ENCODE results near the gene LYRM1. TPM values are rescaled to one million over a fixed set of nuclear protein-coding genes. Genes with fewer than 3 reads are reported as not detected.
A peak's percentile ranks its signal among the peaks of the same experiment; 100 is the strongest.
"Not testable (repeated sequence)": the region's sequence is repeated elsewhere in the genome, so short reads cannot be mapped to it uniquely, and the experiment has no call there.

Gene LYRM1
- total RNA-seq, 1 donor from 2014 or later = 23.3 TPM

GRCh38 chr16:20862162-20862960 lies 38.2 kb upstream of the LYRM1 start:
- no peaks in the 10 kb centered on the region for H3K27me3 ChIP-seq (ENCODE audit: low read depth)
- peaks cover 32% of the 10 kb centered on the region for H3K36me3 ChIP-seq
- H3K4me3 ChIP-seq = no peak overlapping the region
- no peak for TF ChIP-seq CTCF (IDR thresholded peaks at IDR 0.05)
- no peak overlapping the region for H3K27ac ChIP-seq
- no peak for DNase-seq
- intact Hi-C loops (cut with DNase I) = no loop called here
- ATAC-seq = no peak
- H3K9me3 ChIP-seq = no peaks in the 10 kb centered on the region
- H3K4me1 ChIP-seq = peaks cover 48% of the 10 kb centered on the region

- not testable (repeated sequence) for DNase-seq
- H3K4me1 ChIP-seq = peaks cover 61% of the 10 kb centered on the region
These were observed 36.2 kb upstream of the LYRM1 start for GRCh38 chr16:20864376-20864775.

GRCh38 chr16:20865420-20866131 lies 35.0 kb upstream of the LYRM1 start:
- DNase-seq (no peak), ATAC-seq (no peak)
- TF ChIP-seq CTCF (IDR thresholded peaks at IDR 0.05) = no peak
- intact Hi-C loops (cut with DNase I) = no loop called here
- Histone ChIP-seq H3K9me3 (no peaks in the 10 kb centered on the region), H3K27ac (peak overlapping the region; percentile 64), H3K4me3 (no peak overlapping the region), H3K27me3 (ENCODE audit: low read depth) (no peaks in the 10 kb centered on the region), H3K36me3 (peaks cover 21% of the 10 kb centered on the region), H3K4me1 (peaks cover 65% of the 10 kb centered on the region)

More at GRCh38 chr16:20864376-20864775, 36.2 kb upstream of the LYRM1 start:
- H3K9me3 ChIP-seq; intact Hi-C loops (cut with DNase I); H3K4me3 ChIP-seq; H3K27ac ChIP-seq; ATAC-seq; H3K27me3 ChIP-seq (ENCODE audit: low read depth): not testable (repeated sequence)
- peaks cover 32% of the 10 kb centered on the region for H3K36me3 ChIP-seq

- no peak for TF ChIP-seq CTCF (IDR thresholded peaks at IDR 0.05)
- Histone ChIP-seq H3K4me1 (peaks cover 66% of the 10 kb centered on the region), H3K27ac (peak overlapping the region; percentile 64), H3K4me3 (no peak overlapping the region), H3K9me3 (no peaks in the 10 kb centered on the region), H3K27me3 (ENCODE audit: low read depth) (no peaks in the 10 kb centered on the region), H3K36me3 (peaks cover 14% of the 10 kb centered on the region)
- ATAC-seq = peak; percentile 34 to 53
- intact Hi-C loops (cut with DNase I) = no loop called here
- DNase-seq = no peak
These were observed 34.3 kb upstream of the LYRM1 start for GRCh38 chr16:20866145-20866772.

GRCh38 chr16:20866801-20867200 lies 33.8 kb upstream of the LYRM1 start:
- no peak overlapping the region for H3K4me3 ChIP-seq
- H3K27ac ChIP-seq = peak overlapping the region; percentile 64
- no peak for TF ChIP-seq CTCF (IDR thresholded peaks at IDR 0.05)
- DNase-seq (no peak), ATAC-seq (no peak)
- intact Hi-C loops (cut with DNase I) = no loop called here
- peaks cover 67% of the 10 kb centered on the region for H3K4me1 ChIP-seq
- peaks cover 9% of the 10 kb centered on the region for H3K36me3 ChIP-seq
- no peaks in the 10 kb centered on the region for H3K9me3 ChIP-seq
- no peaks in the 10 kb centered on the region for H3K27me3 ChIP-seq (ENCODE audit: low read depth)

All from lower lobe of right lung (tissue), 2 donors.